H7 (cell line): ENCODE results near the gene BCR. TPM values are rescaled to one million over a fixed set of nuclear protein-coding genes. Genes with fewer than 3 reads are reported as not detected.
A peak's percentile ranks its signal among the peaks of the same experiment; 100 is the strongest.

Source experiments
- DNase-seq: peaks from one replicate; pipeline ENCODE4 v3.0.0; 2012
- H3K27me3 ChIP-seq: 2 replicates; pipeline ENCODE4 v1.6.0; 2011; ENCODE audit warnings: mild to moderate bottlenecking, low read length; ENCODE audit not compliant: control insufficient read depth, insufficient read depth
- H3K36me3 ChIP-seq: replicated peaks from 2 replicates; pipeline ENCODE4 v1.5.1; 2011; ENCODE audit warnings: low read length; ENCODE audit not compliant: control insufficient read depth, insufficient read depth
- H3K4me3 ChIP-seq: 2 replicates; pipeline ENCODE4 v1.5.1; 2011; ENCODE audit warnings: low read depth, mild to moderate bottlenecking, control low read depth, low read length, moderate library complexity; ENCODE audit not compliant: insufficient read depth
- total RNA-seq: library from RNA; depleted of rRNA; stranded (reverse); fragments of >200 nt; shearing (Covaris generic); gene quantifications from 2 replicates; pipeline ENCODE4 v1.2.3, GENCODE V29; 2014

Gene BCR
- total RNA-seq, 1 experiment from 2014 or later = 89.1 TPM

DNA sequence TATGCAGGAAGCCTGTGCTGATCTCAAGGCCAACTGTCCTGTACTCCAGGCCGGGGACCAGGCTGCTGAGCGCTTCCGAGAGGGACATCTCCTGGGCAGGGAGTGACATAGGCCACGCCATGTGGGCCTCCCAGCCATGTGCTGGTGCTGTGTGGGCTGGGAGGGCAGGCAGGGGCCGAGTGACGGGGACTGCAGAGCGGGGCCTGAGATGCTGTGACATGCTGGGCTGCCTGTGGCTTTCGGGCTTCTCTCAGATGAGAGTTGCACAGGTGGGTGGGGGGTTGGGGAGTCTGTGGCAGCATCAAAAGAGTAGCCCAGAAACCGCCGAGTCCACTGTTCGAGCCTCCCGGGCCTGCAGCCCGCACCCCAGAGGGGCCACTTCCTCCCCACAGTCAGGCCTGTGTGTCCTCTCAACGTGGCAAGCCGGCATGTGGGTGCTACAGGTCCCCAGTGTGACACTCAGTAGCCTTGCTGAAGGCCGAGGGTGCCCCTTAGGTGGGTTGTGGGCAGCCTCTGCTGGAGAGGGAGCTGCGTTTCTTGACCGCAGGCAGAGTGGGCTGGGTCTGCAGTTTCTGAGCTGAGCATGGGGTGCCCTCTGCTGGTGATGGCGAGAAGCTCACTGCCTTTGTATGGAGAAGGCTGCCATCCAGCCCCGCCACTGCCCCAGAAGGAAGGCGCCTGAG is 101.2 kb downstream of the BCR start:
- Histone ChIP-seq H3K4me3 (no peak overlapping the region), H3K27me3 (no peaks in the 10 kb centered on the region), H3K36me3 (peaks cover 19% of the 10 kb centered on the region)
- DNase-seq = peak; percentile 97

GRCh38 chr22:23282089-23282501 is 101.8 kb downstream of the BCR start:
- no peak for DNase-seq
- Histone ChIP-seq H3K4me3 (no peak overlapping the region), H3K27me3 (no peaks in the 10 kb centered on the region), H3K36me3 (peaks cover 19% of the 10 kb centered on the region)

- no peaks in the 10 kb centered on the region for H3K27me3 ChIP-seq
- no peak overlapping the region for H3K4me3 ChIP-seq
- H3K36me3 ChIP-seq = peaks cover 19% of the 10 kb centered on the region
- DNase-seq = no peak
These were observed 102.2 kb downstream of the BCR start for GRCh38 chr22:23282516-23282915.

- Histone ChIP-seq H3K4me3 (no peak overlapping the region), H3K36me3 (peaks cover 20% of the 10 kb centered on the region), H3K27me3 (no peaks in the 10 kb centered on the region)
- DNase-seq = no peak
These were observed 102.7 kb downstream of the BCR start for GRCh38 chr22:23282986-23283385.

DNA sequence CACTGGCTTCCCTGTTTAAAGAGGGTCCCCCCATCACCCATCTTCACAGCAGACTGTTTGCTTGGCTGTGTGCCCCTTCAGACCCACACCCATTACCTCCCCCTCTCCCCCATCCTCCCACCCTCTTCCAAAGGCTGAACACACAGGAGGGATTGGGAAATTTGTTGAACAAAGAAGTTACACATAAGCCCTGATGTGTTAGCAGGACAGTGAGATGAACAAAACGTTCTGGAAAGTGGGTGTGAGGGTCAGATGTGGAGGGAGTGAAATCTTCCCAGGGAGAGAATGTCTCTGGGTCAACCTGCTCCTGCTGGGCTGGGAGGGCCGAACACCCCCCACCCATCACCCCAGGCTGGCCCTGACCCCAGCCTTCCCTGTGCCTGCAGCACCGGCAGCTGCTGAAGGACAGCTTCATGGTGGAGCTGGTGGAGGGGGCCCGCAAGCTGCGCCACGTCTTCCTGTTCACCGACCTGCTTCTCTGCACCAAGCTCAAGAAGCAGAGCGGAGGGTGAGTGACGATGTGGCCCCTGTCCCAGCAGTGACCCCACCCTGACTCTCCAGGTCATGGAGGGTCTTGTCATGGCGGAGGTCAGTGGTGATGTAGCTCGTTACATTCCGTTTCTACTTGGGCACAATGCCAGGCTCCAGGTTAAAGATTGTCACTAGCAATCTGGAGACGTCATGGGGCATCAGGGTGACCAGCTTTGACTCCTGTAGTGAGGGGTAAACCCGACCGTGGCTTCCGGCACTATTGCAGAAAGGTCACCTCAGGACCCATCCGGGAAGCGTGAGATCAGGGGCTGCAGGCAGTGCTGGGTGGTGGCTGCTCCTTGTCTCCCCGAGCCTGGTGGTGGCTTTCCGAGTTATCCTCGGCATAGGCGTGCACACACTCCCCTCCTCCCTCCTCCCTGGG is 103.5 kb downstream of the BCR start:
- no peak overlapping the region for H3K4me3 ChIP-seq
- H3K27me3 ChIP-seq = no peaks in the 10 kb centered on the region
- DNase-seq = no peak
- peaks cover 20% of the 10 kb centered on the region for H3K36me3 ChIP-seq

GRCh38 chr22:23284504-23285033 is 104.3 kb downstream of the BCR start:
- Histone ChIP-seq H3K36me3 (peaks cover 22% of the 10 kb centered on the region), H3K4me3 (no peak overlapping the region), H3K27me3 (no peaks in the 10 kb centered on the region)
- DNase-seq = no peak

- Histone ChIP-seq H3K4me3 (no peak overlapping the region), H3K36me3 (peaks cover 22% of the 10 kb centered on the region), H3K27me3 (no peaks in the 10 kb centered on the region)
- DNase-seq = no peak
These were observed 104.9 kb downstream of the BCR start for GRCh38 chr22:23285236-23285635.

DNA sequence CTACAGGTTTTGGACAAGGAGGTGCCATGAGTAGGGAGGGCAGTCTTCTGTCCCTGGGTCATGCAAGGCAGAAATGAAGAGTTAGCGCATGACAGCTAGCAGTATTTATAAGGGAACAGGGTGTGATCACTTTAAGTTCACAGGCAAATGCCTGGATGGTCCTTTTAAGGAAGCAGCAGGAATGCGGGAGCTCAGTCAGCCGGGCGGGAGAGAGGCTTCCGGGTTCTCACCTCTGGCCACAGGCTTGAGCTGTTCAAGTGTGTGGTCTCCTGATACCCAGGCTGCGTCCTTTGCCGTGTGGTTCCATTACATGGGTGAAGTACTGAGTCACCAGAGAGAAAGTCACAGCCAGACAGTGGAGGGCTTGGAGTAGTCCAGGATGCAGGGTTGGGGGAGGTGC is 105.4 kb downstream of the BCR start:
- DNase-seq = no peak
- Histone ChIP-seq H3K4me3 (no peak overlapping the region), H3K27me3 (no peaks in the 10 kb centered on the region), H3K36me3 (peaks cover 22% of the 10 kb centered on the region)

- no peaks in the 10 kb centered on the region for H3K27me3 ChIP-seq
- H3K36me3 ChIP-seq = peaks cover 24% of the 10 kb centered on the region
- DNase-seq = no peak
- H3K4me3 ChIP-seq = no peak overlapping the region
These were observed 106.0 kb downstream of the BCR start for GRCh38 chr22:23286296-23286695.

DNA sequence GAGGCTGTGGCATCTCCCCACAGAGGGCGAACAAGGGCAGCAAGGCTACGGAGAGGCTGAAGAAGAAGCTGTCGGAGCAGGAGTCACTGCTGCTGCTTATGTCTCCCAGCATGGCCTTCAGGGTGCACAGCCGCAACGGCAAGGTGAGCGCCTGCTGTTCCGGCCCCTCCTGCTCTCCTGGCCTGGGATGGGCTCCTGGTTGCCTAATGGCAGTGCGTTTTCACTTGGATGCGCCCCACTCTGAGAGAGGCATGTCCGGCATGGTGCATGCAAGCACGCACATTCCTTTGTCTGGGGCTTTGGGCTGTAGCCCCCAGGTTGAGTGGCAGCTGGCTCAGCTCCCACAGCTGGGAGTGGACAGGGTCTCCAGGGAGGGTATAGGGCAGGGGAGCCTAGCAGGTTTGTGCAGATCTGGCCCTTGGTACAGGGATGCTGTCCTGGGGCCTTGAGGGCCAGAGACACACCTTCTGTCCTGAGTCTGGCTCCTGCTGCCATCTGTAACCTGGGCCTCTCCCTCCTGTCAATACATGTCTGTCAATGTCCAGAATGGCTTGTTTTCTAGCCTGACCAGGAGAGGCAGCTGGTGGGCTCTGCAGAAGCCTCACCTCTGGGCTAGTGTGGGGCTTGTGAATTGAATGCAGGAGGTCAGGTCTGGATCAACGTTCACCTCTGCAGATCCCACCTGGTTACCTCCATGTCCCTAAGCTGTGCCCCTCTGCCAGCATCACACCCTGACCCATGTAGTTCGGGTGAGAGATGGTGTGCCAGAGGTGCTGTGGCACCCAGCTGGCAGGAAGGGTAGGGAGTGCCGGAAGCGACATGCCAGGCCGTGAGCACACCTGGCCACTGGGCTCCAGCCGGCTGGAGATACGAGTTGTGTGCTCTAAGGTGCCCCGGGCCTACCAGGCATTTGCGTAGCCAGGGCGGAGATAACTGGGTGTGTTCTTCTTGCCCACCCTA is 107.1 kb downstream of the BCR start:
- no peaks in the 10 kb centered on the region for H3K27me3 ChIP-seq
- no peak for DNase-seq
- no peak overlapping the region for H3K4me3 ChIP-seq
- H3K36me3 ChIP-seq = peaks cover 28% of the 10 kb centered on the region

GRCh38 chr22:23288301-23289129 is 108.2 kb downstream of the BCR start:
- H3K27me3 ChIP-seq = no peaks in the 10 kb centered on the region
- peaks cover 30% of the 10 kb centered on the region for H3K36me3 ChIP-seq
- DNase-seq = no peak
- no peak overlapping the region for H3K4me3 ChIP-seq

- H3K4me3 ChIP-seq = no peak overlapping the region
- H3K36me3 ChIP-seq = peaks cover 32% of the 10 kb centered on the region
- no peaks in the 10 kb centered on the region for H3K27me3 ChIP-seq
- DNase-seq = no peak
These were observed 108.8 kb downstream of the BCR start for GRCh38 chr22:23289130-23289503.

GRCh38 chr22:23289851-23290724 is 109.8 kb downstream of the BCR start:
- no peaks in the 10 kb centered on the region for H3K27me3 ChIP-seq
- peaks cover 33% of the 10 kb centered on the region for H3K36me3 ChIP-seq
- DNase-seq = peak; percentile 96
- no peak overlapping the region for H3K4me3 ChIP-seq
